ENCODE results near the gene ISLR2. TPM values are rescaled to one million over a fixed set of nuclear protein-coding genes. Genes with fewer than 3 reads are reported as not detected.
"Not testable (repeated sequence)": the region's sequence is repeated elsewhere in the genome, so short reads cannot be mapped to it uniquely, and the experiment has no call there.

Gene ISLR2, protein sequence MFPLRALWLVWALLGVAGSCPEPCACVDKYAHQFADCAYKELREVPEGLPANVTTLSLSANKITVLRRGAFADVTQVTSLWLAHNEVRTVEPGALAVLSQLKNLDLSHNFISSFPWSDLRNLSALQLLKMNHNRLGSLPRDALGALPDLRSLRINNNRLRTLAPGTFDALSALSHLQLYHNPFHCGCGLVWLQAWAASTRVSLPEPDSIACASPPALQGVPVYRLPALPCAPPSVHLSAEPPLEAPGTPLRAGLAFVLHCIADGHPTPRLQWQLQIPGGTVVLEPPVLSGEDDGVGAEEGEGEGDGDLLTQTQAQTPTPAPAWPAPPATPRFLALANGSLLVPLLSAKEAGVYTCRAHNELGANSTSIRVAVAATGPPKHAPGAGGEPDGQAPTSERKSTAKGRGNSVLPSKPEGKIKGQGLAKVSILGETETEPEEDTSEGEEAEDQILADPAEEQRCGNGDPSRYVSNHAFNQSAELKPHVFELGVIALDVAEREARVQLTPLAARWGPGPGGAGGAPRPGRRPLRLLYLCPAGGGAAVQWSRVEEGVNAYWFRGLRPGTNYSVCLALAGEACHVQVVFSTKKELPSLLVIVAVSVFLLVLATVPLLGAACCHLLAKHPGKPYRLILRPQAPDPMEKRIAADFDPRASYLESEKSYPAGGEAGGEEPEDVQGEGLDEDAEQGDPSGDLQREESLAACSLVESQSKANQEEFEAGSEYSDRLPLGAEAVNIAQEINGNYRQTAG
- not detected in 2 replicates for total RNA-seq

DNA sequence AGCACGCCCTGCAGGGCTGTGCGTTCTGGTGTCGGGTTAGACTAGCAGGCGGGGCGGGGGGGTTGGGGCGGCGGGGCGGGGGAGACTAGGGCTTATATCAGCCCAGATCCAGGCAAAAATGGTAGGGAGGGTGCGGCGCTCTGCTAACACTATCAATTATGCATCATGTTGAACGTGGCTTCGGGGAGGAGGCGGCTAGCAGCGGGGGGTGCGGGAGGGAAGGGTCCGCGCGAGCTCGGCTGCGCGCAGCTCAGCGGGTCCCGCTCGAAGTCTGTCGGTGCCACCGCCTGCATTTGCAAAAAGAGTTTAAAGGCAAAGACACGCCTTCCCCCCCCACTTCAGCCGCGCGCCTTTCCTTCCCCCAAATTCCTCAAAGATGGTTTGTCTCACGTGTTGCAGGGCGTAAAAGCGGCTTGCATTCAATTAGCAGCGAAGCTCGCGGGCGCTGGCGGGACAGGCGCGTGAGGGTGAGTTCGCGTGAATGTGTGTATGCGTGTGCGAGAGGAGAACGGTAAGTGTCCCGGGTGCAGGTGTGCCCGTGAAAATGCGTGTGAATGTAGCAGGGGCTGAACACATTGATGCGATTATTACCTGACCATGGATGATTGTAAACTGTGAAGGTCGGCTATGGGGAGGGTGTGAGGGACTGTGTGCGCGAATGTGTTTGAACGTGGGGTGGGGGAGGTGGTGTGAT, at the start of gene ISLR2:
ISLR2 (plus strand) TSS at position 432 of the 694 bp plus-strand sequence. CDS start 2,169 bp downstream, outside the sequence.
- Mint-ChIP-seq H3K27me3 (ENCODE audit: low read depth) (peaks cover 78% of the 10 kb centered on the region), H3K27ac (peak within 1 kb of the TSS; percentile 19), H3K36me3 (ENCODE audit: low read depth) (no peaks in the 10 kb centered on the region), H3K4me3 (ENCODE audit: low read depth) (no peak within 1 kb of the TSS), H3K4me1 (ENCODE audit: low read depth) (peaks cover 8% of the 10 kb centered on the region), H3K9me3 (no peaks in the 10 kb centered on the region)
- DNase-seq (ENCODE audit: low spot score): no peak
- intact Hi-C loops (cut with micrococcal nuclease): no loop called here

DNA sequence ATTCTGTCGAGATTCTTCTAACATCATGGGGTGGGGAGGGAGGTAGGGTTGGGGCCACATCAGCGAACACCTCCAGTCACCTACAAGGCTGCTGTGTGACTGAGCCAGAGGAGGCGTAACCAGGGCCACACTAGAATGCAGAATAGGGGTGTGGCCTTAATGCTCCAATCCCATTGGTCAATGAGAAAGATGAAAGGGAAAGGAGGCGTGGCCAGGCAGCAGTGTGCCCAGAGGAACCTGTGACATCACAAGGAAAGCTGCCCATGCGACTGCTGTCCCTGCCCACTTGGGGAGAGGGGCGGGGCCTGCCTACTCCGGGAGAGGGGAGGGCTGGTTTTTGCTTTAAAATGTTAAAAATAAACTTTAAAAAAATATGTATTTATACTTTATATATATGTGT, 47.9 kb upstream of the ISLR2 start, which contains the start of gene GOLGA6A:
GOLGA6A (minus strand) TSS at position 101 of the 400 bp plus-strand sequence; CDS start at position 60, 41 bp downstream.
- H3K27me3 Mint-ChIP-seq (ENCODE audit: low read depth); DNase-seq (ENCODE audit: low spot score); H3K4me1 Mint-ChIP-seq (ENCODE audit: low read depth); H3K9me3 Mint-ChIP-seq; H3K4me3 Mint-ChIP-seq (ENCODE audit: low read depth); H3K36me3 Mint-ChIP-seq (ENCODE audit: low read depth); H3K27ac Mint-ChIP-seq; intact Hi-C loops (cut with micrococcal nuclease): not testable (repeated sequence)

DNA sequence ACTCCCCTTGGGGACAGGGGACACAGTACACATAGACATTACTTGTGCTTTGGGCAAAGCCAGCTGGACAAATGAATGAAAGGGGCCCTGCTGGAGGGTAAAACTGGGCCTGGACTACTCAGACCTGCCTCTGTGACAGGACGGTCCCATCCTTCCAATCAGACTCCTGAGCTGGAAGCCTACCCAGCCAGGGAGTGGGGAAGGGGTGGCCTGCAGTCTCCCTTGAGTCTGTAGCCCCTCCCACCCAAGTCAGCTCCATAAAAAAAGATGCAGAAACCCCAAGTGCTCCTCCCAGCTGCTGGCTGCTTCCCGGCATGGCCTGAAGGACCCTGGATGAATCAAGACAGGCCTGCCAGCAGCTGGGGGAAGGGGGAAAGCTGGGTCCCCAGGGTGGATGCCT, 35.8 kb upstream of the ISLR2 start:
- H3K27ac Mint-ChIP-seq; DNase-seq (ENCODE audit: low spot score); intact Hi-C loops (cut with micrococcal nuclease); H3K36me3 Mint-ChIP-seq (ENCODE audit: low read depth); H3K4me1 Mint-ChIP-seq (ENCODE audit: low read depth); H3K9me3 Mint-ChIP-seq; H3K4me3 Mint-ChIP-seq (ENCODE audit: low read depth); H3K27me3 Mint-ChIP-seq (ENCODE audit: low read depth): not testable (repeated sequence)

DNA sequence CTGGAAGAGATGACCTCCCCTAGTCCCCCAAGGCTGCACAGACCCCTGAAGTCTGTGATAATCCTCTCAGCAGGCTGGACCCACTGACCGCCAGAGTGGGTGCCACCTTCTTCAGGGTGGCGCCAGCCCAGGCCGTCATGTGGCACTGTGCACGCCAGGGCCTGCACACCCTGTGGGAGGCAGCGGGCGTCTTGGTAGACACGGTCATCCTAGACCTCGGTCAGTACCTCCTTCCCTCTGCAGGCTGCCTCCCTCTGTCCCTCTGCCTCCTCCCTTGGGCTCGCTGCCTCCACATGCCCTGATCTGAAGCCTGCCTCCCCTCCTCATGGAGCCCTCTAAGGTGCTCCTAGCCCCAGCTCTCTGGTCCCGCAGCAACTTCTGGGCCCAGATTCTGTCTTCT, 34.8 kb upstream of the ISLR2 start:
- H3K27ac Mint-ChIP-seq; H3K36me3 Mint-ChIP-seq (ENCODE audit: low read depth); H3K27me3 Mint-ChIP-seq (ENCODE audit: low read depth); H3K4me3 Mint-ChIP-seq (ENCODE audit: low read depth); intact Hi-C loops (cut with micrococcal nuclease); H3K4me1 Mint-ChIP-seq (ENCODE audit: low read depth); DNase-seq (ENCODE audit: low spot score); H3K9me3 Mint-ChIP-seq: not testable (repeated sequence)

DNA sequence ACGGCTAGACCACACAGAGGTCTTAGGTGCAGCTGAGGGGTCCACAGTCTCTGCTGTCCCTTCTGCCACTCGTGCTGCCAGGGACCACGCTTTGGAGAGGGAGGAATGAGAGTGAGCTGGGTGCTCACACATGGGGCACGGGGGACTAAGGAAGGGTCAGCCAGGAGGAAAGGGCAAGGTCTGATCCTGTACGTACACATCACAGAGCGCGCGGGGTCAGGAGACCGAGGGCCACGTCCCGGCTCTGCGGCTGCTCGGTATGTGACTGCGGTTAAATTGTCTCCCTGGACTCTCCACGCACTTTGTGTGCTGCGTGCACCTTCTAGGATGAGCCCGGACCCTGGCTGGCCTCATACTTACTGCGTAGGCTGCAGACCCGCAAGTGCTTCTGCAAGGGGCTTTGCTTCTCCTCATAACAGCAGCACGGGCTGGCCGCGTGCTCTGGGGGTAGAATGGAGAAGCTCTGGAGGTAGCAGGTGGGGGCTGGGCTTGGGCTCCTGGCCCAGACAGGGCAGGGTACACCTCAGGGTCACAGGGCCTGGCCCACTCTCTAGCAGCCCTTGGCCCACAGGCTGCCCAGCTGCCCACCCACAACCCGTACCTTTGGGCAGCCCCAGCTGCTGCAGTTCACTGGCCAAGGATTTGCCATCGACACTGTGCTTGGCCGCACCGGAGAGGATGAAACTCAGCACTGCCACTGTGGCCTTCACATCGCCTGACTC, 33.5 kb upstream of the ISLR2 start:
- H3K4me3 Mint-ChIP-seq (ENCODE audit: low read depth); H3K36me3 Mint-ChIP-seq (ENCODE audit: low read depth); H3K9me3 Mint-ChIP-seq; DNase-seq (ENCODE audit: low spot score); intact Hi-C loops (cut with micrococcal nuclease); H3K27ac Mint-ChIP-seq; H3K4me1 Mint-ChIP-seq (ENCODE audit: low read depth); H3K27me3 Mint-ChIP-seq (ENCODE audit: low read depth): not testable (repeated sequence)

DNA sequence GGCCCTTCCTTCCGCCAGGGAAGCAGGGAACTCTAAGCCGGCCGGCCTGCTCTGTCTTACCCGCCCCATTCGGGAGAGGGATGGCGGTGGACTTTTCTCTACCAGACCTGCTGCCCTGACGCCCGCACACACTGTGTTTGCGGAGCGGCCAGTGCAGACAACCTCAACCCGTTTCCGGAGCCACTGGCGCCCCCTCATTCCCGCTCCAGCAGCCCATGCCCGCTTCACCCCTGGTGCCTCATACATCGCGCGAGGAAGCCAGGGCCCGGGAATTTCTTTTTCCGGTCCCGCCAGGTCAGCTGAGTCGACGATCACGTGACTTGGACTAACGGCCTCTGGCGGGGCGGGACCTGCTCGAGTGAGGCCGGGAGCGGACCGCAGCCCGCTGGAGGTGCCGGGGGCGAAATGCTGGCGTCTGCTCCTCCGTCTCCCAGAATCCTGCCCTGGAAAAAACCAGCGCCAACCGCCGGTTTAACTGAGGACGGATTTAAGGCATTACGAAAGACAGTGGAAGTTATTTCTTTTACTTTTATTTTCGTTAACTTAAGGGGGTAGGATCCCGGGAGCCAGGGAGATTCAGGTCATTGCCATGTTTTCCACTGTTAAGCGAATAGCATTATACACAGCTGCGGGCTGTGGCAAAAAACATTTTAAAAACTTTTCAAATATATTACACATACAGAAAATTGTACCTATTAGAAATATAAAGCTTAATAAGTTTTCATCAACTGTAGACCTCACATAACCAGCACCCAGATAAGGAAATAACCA, 30.2 kb upstream of the ISLR2 start:
- peak overlapping the region; percentile 88 for H3K4me3 Mint-ChIP-seq (ENCODE audit: low read depth)
- not testable (repeated sequence) for H3K27me3 Mint-ChIP-seq (ENCODE audit: low read depth)
- peak; percentile 78 for DNase-seq (ENCODE audit: low spot score)

DNA sequence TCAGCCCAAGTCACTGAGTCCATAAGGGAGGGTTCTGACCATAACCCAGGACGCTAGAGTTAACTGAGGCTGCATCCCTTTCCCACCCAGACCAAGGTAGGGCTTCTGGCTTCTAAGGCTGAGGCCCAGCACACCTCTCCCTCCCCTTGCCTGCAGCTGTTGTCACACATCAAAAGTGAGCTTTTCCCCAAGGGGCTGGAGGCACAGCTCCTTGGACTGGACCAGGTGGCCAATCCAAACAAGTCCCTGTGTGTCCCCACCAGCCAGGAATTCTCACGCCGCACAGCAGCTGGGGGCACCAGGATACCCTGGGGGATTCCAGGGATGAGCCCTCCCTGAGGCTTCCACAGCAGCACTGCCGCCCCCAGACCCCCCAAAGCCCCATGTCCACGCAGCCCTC, 22.3 kb upstream of the ISLR2 start:
- no peaks in the 10 kb centered on the region for H3K27me3 Mint-ChIP-seq (ENCODE audit: low read depth)
- no peaks in the 10 kb centered on the region for H3K9me3 Mint-ChIP-seq
- H3K27ac Mint-ChIP-seq: no peak overlapping the region
- no peaks in the 10 kb centered on the region for H3K4me1 Mint-ChIP-seq (ENCODE audit: low read depth)
- intact Hi-C loops (cut with micrococcal nuclease): no loop called here
- H3K4me3 Mint-ChIP-seq (ENCODE audit: low read depth): no peak overlapping the region
- no peak for DNase-seq (ENCODE audit: low spot score)
- no peaks in the 10 kb centered on the region for H3K36me3 Mint-ChIP-seq (ENCODE audit: low read depth)

More for the DNA sequence above, 30.2 kb upstream of the ISLR2 start:
- H3K36me3 Mint-ChIP-seq (ENCODE audit: low read depth); H3K4me1 Mint-ChIP-seq (ENCODE audit: low read depth); H3K9me3 Mint-ChIP-seq; intact Hi-C loops (cut with micrococcal nuclease): not testable (repeated sequence)
- H3K27ac Mint-ChIP-seq: peak overlapping the region; percentile 87

DNA sequence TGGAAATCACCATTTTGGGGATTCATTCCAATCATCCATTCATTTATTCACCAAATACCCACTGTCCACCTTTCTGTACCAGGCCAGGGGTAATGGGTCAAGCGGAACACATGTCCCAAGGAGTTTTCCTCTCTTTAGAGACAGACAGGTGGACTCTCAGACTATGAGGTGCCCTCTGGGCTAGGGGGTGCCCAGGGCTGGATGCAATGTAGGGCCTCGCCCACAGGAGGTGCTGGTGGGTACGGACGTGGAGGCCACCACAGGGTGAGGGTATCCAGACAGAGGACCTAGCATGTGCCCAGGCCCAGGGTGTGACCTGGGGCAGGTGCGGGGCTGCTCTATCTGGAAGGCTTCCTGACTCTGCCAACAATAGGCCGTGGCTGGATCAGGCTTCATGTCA, 21.8 kb upstream of the ISLR2 start:
- H3K27me3 Mint-ChIP-seq (ENCODE audit: low read depth); H3K27ac Mint-ChIP-seq; H3K36me3 Mint-ChIP-seq (ENCODE audit: low read depth); H3K4me1 Mint-ChIP-seq (ENCODE audit: low read depth); H3K4me3 Mint-ChIP-seq (ENCODE audit: low read depth); intact Hi-C loops (cut with micrococcal nuclease); H3K9me3 Mint-ChIP-seq; DNase-seq (ENCODE audit: low spot score): not testable (repeated sequence)

DNA sequence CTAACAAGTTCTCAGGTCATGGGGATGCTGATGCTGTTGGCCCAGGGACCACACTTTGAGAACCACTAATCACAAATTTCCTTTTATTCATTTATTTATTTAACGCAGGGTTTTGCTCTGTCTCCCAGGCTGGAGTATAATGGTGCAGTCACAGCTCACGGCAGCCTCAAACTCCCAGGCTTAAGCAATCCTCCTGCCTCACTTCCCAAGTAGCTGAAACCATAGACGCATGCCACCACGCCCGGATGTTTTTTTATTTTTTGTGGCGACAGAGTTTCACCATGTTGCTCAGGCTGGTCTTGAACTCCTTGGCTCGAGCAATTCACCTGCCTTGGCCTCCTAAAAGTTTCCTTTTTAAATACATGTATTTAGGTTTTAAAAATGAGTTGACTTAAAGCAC, 20.7 kb upstream of the ISLR2 start:
- intact Hi-C loops (cut with micrococcal nuclease): no loop called here
- no peaks in the 10 kb centered on the region for H3K9me3 Mint-ChIP-seq
- no peaks in the 10 kb centered on the region for H3K36me3 Mint-ChIP-seq (ENCODE audit: low read depth)
- no peak overlapping the region for H3K4me3 Mint-ChIP-seq (ENCODE audit: low read depth)
- H3K4me1 Mint-ChIP-seq (ENCODE audit: low read depth): no peaks in the 10 kb centered on the region
- no peak for DNase-seq (ENCODE audit: low spot score)
- H3K27ac Mint-ChIP-seq: no peak overlapping the region
- peaks cover 3% of the 10 kb centered on the region for H3K27me3 Mint-ChIP-seq (ENCODE audit: low read depth)

DNA sequence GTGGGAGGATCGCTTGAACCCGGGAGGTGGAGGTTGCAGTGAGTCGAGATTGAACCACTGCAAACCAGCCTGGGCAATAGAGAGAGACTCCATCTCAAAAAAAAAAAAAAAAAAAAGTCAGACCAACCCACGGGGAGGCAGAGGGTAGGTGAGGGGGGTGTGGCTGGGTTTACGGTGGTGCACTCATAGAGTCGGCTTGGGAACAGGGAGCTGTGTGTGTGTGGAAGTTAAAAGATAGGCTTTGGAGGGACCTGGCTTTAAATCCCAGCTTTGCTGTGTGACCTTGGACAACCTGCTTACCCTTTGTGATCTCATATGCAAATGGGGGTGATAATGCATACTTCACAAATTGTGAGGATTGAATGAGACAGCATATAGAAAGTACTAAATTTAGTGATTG, 10.0 kb upstream of the ISLR2 start:
- Mint-ChIP-seq H3K4me3 (ENCODE audit: low read depth) (no peak overlapping the region), H3K27me3 (ENCODE audit: low read depth) (peaks cover 23% of the 10 kb centered on the region), H3K9me3 (no peaks in the 10 kb centered on the region), H3K27ac (no peak overlapping the region), H3K4me1 (ENCODE audit: low read depth) (peaks cover 3% of the 10 kb centered on the region), H3K36me3 (ENCODE audit: low read depth) (no peaks in the 10 kb centered on the region)
- DNase-seq (ENCODE audit: low spot score): no peak
- intact Hi-C loops (cut with micrococcal nuclease): loop anchor here (5.0 kb wide), 1 partner anchor 37 kb away; no protein-coding TSS in a partner anchor

DNA sequence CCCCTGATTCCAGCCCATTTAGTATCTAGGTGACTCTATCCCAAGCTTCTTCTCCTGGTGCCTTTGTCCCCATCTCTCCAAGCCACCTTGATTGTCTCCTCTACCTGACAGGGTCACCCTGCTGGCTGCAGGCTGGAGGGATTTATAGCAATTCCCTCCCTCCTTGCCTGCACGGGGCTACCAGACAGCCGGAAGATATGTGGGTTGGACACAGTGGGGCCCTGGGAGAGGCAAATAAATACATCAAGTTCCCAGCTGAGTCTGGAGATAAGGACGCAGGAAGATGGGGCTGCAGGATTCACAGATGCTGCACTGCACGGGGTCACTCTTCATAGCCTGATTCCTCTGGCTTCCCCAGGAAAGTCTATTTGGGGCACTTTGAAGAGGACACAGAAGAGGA, 9.3 kb upstream of the ISLR2 start:
- no peak overlapping the region for H3K27ac Mint-ChIP-seq
- intact Hi-C loops (cut with micrococcal nuclease): loop anchor here (5.0 kb wide), 1 partner anchor 36 kb away; no protein-coding TSS in a partner anchor
- H3K36me3 Mint-ChIP-seq (ENCODE audit: low read depth): no peaks in the 10 kb centered on the region
- peaks cover 23% of the 10 kb centered on the region for H3K27me3 Mint-ChIP-seq (ENCODE audit: low read depth)
- no peak overlapping the region for H3K4me3 Mint-ChIP-seq (ENCODE audit: low read depth)
- peaks cover 3% of the 10 kb centered on the region for H3K4me1 Mint-ChIP-seq (ENCODE audit: low read depth)
- no peak for DNase-seq (ENCODE audit: low spot score)
- no peaks in the 10 kb centered on the region for H3K9me3 Mint-ChIP-seq

DNA sequence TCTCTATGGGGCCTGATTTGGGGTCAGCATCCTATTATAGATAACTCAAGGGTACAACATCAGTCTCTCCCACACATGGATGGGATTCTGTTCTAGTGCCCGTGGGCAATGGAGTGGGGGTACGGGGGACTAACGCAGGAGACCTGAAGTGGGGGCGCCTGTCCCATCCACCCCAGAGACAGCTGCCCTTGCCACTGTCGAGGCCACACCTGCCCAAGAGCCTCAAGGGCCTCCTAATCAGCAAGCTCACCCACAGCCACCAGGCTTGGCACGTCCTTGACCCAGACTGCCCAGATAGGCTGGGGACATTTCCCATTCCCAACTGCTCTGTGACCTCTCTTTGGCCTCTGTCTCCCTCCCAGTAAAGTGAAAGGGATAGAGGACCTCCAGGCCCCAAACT, 8.5 kb upstream of the ISLR2 start:
- Mint-ChIP-seq H3K36me3 (ENCODE audit: low read depth) (no peaks in the 10 kb centered on the region), H3K27me3 (ENCODE audit: low read depth) (peaks cover 22% of the 10 kb centered on the region), H3K4me1 (ENCODE audit: low read depth) (peaks cover 3% of the 10 kb centered on the region), H3K4me3 (ENCODE audit: low read depth) (no peak overlapping the region), H3K9me3 (no peaks in the 10 kb centered on the region), H3K27ac (no peak overlapping the region)
- DNase-seq (ENCODE audit: low spot score): no peak
- intact Hi-C loops (cut with micrococcal nuclease): loop anchor here (5.0 kb wide), 1 partner anchor 35 kb away; no protein-coding TSS in a partner anchor
